Endodermal cell (in vitro differentiated cells): ENCODE data around the gene NR1H4. TPM values are rescaled to one million over a fixed set of nuclear protein-coding genes. Genes with fewer than 3 reads are reported as not detected.

Experiments
- DNase-seq: peaks from one replicate; pipeline ENCODE4 v3.0.0-alpha.2; 2017
- H3K27ac ChIP-seq: 2 replicates; pipeline ENCODE4 v1.5.1; 2013; ENCODE audit warnings: mild to moderate bottlenecking, low read depth, low read length, moderate library complexity
- H3K27me3 ChIP-seq: 2 replicates; pipeline ENCODE4 v1.6.1; 2013; ENCODE audit warnings: mild to moderate bottlenecking, low read length, moderate library complexity; ENCODE audit not compliant: insufficient read depth, control insufficient read depth, poor library complexity, severe bottlenecking
- H3K36me3 ChIP-seq: 2 replicates; pipeline ENCODE4 v1.7.0; 2013; ENCODE audit warnings: mild to moderate bottlenecking, low read length, moderate library complexity; ENCODE audit not compliant: control insufficient read depth, insufficient read depth
- H3K4me1 ChIP-seq: one replicate; pipeline ENCODE4 v1.7.0; 2013; ENCODE audit warnings: low read length; ENCODE audit not compliant: control insufficient read depth, insufficient read depth
- H3K4me3 ChIP-seq: 2 replicates; pipeline ENCODE4 v1.5.1; 2013; ENCODE audit warnings: mild to moderate bottlenecking, low read length, moderate library complexity
- H3K9ac ChIP-seq: 2 replicates; pipeline ENCODE4 v1.6.1; 2013; ENCODE audit warnings: mild to moderate bottlenecking, low read length, moderate library complexity; ENCODE audit not compliant: poor library complexity, severe bottlenecking; ENCODE audit errors: extremely low read depth
- H3K9me3 ChIP-seq: 2 replicates; pipeline ENCODE4 v1.6.1; 2013; ENCODE audit warnings: mild to moderate bottlenecking, low read length, moderate library complexity; ENCODE audit not compliant: control insufficient read depth
- H3K27ac Mint-ChIP-seq: 2 replicates; pipeline ENCODE4 v1.8.0; 2020; ENCODE audit warnings: mixed read lengths
- H3K27me3 Mint-ChIP-seq: 2 replicates; pipeline ENCODE4 v1.8.0; 2021; ENCODE audit warnings: mild to moderate bottlenecking, mixed read lengths; ENCODE audit not compliant: insufficient read depth
- H3K36me3 Mint-ChIP-seq: 2 replicates; pipeline ENCODE4 v1.8.0; 2020; ENCODE audit warnings: low read depth, mixed read lengths
- H3K4me1 Mint-ChIP-seq: 2 replicates; pipeline ENCODE4 v1.8.0; 2020; ENCODE audit warnings: mixed read lengths
- H3K4me3 Mint-ChIP-seq: 2 replicates; pipeline ENCODE4 v1.8.0; 2020; ENCODE audit warnings: mild to moderate bottlenecking, moderate library complexity, mixed read lengths
- H3K9me3 Mint-ChIP-seq: 2 replicates; pipeline ENCODE4 v1.8.0; 2020; ENCODE audit warnings: mild to moderate bottlenecking, mixed read lengths
- CTCF ChIP-seq: fragments of 200-600 bp; sonication (generic); conservative IDR thresholded peaks from 2 replicates; pipeline ENCODE4 v1.5.0; 2021; ENCODE audit warnings: antibody characterized with exemption, mild to moderate bottlenecking
- WGBS, 2 experiments: methylation state at CpG; one replicate each; pipeline versions ENCODE4 v1.1.5 to v1.1.7; 2013; ENCODE audit warnings: missing lambda C conversion rate in 2 of 2, mixed read lengths in 1 of 2; ENCODE audit not compliant: insufficient coverage in 1 of 2, insufficient read length in 1 of 2; 5-methylcytosine and 5-hydroxymethylcytosine counted together
- total RNA-seq, 2 donors: library from RNA; stranded (reverse); fragmentation: NEBNext Ultra II Directional in 1 of 2; extraction: Animal tissue kit (Norgen Biotek cat#: 25700) in 1 of 2; gene quantifications; 2 replicates in 1 of 2; 3 replicates in 1 of 2; pipeline ENCODE4 v1.2.1, GENCODE V29; 2021

Gene NR1H4
- total RNA-seq, 2 donors from 2014 or later: not detected

- no peak for TF ChIP-seq CTCF
- Mint-ChIP-seq H3K27me3 (no peaks in the 10 kb centered on the region), H3K4me1 (peaks cover 1% of the 10 kb centered on the region), H3K27ac (no peak overlapping the region), H3K36me3 (no peaks in the 10 kb centered on the region), H3K9me3 (no peaks in the 10 kb centered on the region), H3K4me3 (no peak overlapping the region)
- H3K27me3 ChIP-seq: no peaks in the 10 kb centered on the region
- H3K9me3 ChIP-seq: no peaks in the 10 kb centered on the region
- no peaks in the 10 kb centered on the region for H3K4me1 ChIP-seq
- WGBS, 2 experiments: 95 to 100% methylated on average over 1 to 5 of the region's 6 CpGs
- no peak overlapping the region for H3K27ac ChIP-seq
- no peak overlapping the region for H3K4me3 ChIP-seq
- DNase-seq: no peak
- H3K9ac ChIP-seq: no peak overlapping the region
- H3K36me3 ChIP-seq: no peaks in the 10 kb centered on the region
These were observed 19.8 kb downstream of the NR1H4 start for GRCh38 chr12:100493396-100494012.

- Histone ChIP-seq H3K36me3 (no peaks in the 10 kb centered on the region), H3K9ac (no peak overlapping the region), H3K4me1 (no peaks in the 10 kb centered on the region), H3K27me3 (no peaks in the 10 kb centered on the region), H3K4me3 (no peak overlapping the region), H3K9me3 (no peaks in the 10 kb centered on the region), H3K27ac (no peak overlapping the region)
- no peaks in the 10 kb centered on the region for H3K9me3 Mint-ChIP-seq
- no peak overlapping the region for H3K4me3 Mint-ChIP-seq
- no peak overlapping the region for H3K27ac Mint-ChIP-seq
- DNase-seq: no peak
- TF ChIP-seq CTCF: no peak
- peaks cover 1% of the 10 kb centered on the region for H3K4me1 Mint-ChIP-seq
- H3K27me3 Mint-ChIP-seq: no peaks in the 10 kb centered on the region
- WGBS, 2 experiments: 95 to 100% methylated on average over 1 to 2 of the region's 2 CpGs
- H3K36me3 Mint-ChIP-seq: no peaks in the 10 kb centered on the region
These were observed 20.4 kb downstream of the NR1H4 start for GRCh38 chr12:100494026-100494425.

- Histone ChIP-seq H3K36me3 (no peaks in the 10 kb centered on the region), H3K4me3 (no peak overlapping the region), H3K4me1 (no peaks in the 10 kb centered on the region), H3K27me3 (no peaks in the 10 kb centered on the region), H3K27ac (no peak overlapping the region), H3K9ac (no peak overlapping the region), H3K9me3 (no peaks in the 10 kb centered on the region)
- Mint-ChIP-seq H3K9me3 (no peaks in the 10 kb centered on the region), H3K4me1 (no peaks in the 10 kb centered on the region), H3K27me3 (no peaks in the 10 kb centered on the region), H3K36me3 (no peaks in the 10 kb centered on the region), H3K4me3 (no peak overlapping the region), H3K27ac (no peak overlapping the region)
- DNase-seq: no peak
- 91 to 92% methylated on average over 2 of the region's 2 CpGs for WGBS, 2 experiments
- TF ChIP-seq CTCF: no peak
These were observed 20.9 kb downstream of the NR1H4 start for GRCh38 chr12:100494538-100494937.
